ENCODE data around the gene OSBPL5. TPM values are rescaled to one million over a fixed set of nuclear protein-coding genes. Genes with fewer than 3 reads are reported as not detected.

OSBPL5 gene
- total RNA-seq, 1 experiment from 2014 or later: 115 TPM

GRCh38 chr11:3134651-3135480, 30.2 kb downstream of the OSBPL5 start:
- Mint-ChIP-seq H3K27me3 (ENCODE audit: insufficient read depth, unreplicated experiment) (no peaks in the 10 kb centered on the region), H3K9me3 (ENCODE audit: unreplicated experiment) (peaks cover 10% of the 10 kb centered on the region), H3K36me3 (ENCODE audit: insufficient read depth, unreplicated experiment) (peaks cover 11% of the 10 kb centered on the region), H3K4me3 (ENCODE audit: unreplicated experiment) (no peak overlapping the region), H3K4me1 (ENCODE audit: insufficient read depth, unreplicated experiment) (peaks cover 10% of the 10 kb centered on the region), H3K27ac (ENCODE audit: low read depth, unreplicated experiment) (no peak overlapping the region)
- ChIA-PET CTCF (interaction anchor here (0.6 kb wide), 1 partner anchor 36 kb away, joined by 3 read pairs; no protein-coding TSS in a partner anchor), POLR2A (interaction anchor here (1.2 kb wide), 1 partner anchor 8 kb away, joined by 3 read pairs; no protein-coding TSS in a partner anchor)
- intact Hi-C loops (cut with micrococcal nuclease): no loop called here
- no TSS peak for BruUV-seq (replicated peaks)
- DNase-seq (ENCODE audit: unreplicated experiment): no peak
- TF ChIP-seq, protein P1, sequence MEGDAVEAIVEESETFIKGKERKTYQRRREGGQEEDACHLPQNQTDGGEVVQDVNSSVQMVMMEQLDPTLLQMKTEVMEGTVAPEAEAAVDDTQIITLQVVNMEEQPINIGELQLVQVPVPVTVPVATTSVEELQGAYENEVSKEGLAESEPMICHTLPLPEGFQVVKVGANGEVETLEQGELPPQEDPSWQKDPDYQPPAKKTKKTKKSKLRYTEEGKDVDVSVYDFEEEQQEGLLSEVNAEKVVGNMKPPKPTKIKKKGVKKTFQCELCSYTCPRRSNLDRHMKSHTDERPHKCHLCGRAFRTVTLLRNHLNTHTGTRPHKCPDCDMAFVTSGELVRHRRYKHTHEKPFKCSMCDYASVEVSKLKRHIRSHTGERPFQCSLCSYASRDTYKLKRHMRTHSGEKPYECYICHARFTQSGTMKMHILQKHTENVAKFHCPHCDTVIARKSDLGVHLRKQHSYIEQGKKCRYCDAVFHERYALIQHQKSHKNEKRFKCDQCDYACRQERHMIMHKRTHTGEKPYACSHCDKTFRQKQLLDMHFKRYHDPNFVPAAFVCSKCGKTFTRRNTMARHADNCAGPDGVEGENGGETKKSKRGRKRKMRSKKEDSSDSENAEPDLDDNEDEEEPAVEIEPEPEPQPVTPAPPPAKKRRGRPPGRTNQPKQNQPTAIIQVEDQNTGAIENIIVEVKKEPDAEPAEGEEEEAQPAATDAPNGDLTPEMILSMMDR (IDR thresholded peaks at IDR 0.05; ENCODE audit: unreplicated experiment): no peak

- intact Hi-C loops (cut with micrococcal nuclease): no loop called here
- POLR2A ChIA-PET: no interaction called here
- DNase-seq (ENCODE audit: unreplicated experiment): no peak
- no peak overlapping the region for H3K4me3 Mint-ChIP-seq (ENCODE audit: unreplicated experiment)
- peaks cover 10% of the 10 kb centered on the region for H3K4me1 Mint-ChIP-seq (ENCODE audit: insufficient read depth, unreplicated experiment)
- no TSS peak for BruUV-seq (replicated peaks)
- H3K9me3 Mint-ChIP-seq (ENCODE audit: unreplicated experiment): peaks cover 10% of the 10 kb centered on the region
- TF ChIP-seq, protein P1 (IDR thresholded peaks at IDR 0.05; ENCODE audit: unreplicated experiment): no peak
- no peak overlapping the region for H3K27ac Mint-ChIP-seq (ENCODE audit: low read depth, unreplicated experiment)
- no peaks in the 10 kb centered on the region for H3K27me3 Mint-ChIP-seq (ENCODE audit: insufficient read depth, unreplicated experiment)
- CTCF ChIA-PET: interaction anchor here (0.6 kb wide), 1 partner anchor 36 kb away, joined by 3 read pairs; no protein-coding TSS in a partner anchor
- peaks cover 11% of the 10 kb centered on the region for H3K36me3 Mint-ChIP-seq (ENCODE audit: insufficient read depth, unreplicated experiment)
These were observed 30.9 kb downstream of the OSBPL5 start for GRCh38 chr11:3134218-3134621.

DNA sequence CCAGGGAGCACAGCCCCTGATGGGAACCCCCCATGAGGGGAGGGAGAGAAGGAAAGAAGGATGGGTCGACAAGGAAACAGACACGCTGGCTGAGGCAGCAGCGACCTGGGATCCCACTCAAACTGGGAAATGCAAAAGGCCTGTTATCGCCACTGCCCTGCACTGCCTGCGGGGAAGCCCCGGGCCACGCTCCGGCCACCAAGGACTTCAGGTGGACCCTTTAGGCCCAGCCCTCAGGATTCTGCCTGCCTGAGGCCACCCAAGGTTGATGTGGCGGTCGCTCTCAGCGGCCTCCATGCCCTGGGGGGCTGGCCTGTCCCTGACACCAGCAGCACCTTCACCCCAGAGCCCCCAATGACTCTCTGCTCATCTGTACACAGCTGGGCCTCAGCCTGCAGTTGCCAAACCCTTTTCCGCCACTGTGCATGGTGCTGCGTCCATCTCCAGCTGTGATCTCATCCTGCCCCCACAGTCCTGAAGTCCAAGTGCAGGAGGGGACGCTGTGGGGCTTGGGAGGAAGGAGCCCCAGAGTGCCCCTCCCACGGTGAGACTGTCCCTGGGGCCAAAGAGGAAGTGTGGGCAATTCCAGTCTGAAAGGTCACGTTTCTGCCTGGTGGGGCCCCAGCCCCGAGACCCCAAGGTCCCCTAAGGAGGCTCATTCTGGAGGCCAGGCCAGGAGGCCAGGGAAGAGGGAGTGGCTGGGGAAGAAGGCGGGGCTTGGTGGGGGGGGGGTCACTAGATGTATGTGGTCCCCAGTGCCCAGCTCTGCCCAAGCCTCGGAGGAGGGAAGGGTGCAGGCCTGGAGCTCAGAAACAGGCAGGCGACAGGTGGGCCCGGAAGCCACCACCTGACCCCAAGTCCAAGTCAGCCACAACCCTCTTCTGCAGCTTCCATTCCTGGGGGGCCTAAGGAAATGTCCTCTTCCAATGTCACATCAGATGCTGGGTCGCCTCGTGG, 31.6 kb downstream of the OSBPL5 start:
- ChIA-PET CTCF (no interaction called here), POLR2A (no interaction called here)
- TF ChIP-seq, protein P1 (IDR thresholded peaks at IDR 0.05; ENCODE audit: unreplicated experiment): no peak
- H3K4me1 Mint-ChIP-seq (ENCODE audit: insufficient read depth, unreplicated experiment): peaks cover 10% of the 10 kb centered on the region
- H3K4me3 Mint-ChIP-seq (ENCODE audit: unreplicated experiment): no peak overlapping the region
- DNase-seq (ENCODE audit: unreplicated experiment): no peak
- H3K36me3 Mint-ChIP-seq (ENCODE audit: insufficient read depth, unreplicated experiment): peaks cover 11% of the 10 kb centered on the region
- no peak overlapping the region for H3K27ac Mint-ChIP-seq (ENCODE audit: low read depth, unreplicated experiment)
- peaks cover 10% of the 10 kb centered on the region for H3K9me3 Mint-ChIP-seq (ENCODE audit: unreplicated experiment)
- BruUV-seq (replicated peaks): no TSS peak
- no peaks in the 10 kb centered on the region for H3K27me3 Mint-ChIP-seq (ENCODE audit: insufficient read depth, unreplicated experiment)
- intact Hi-C loops (cut with micrococcal nuclease): no loop called here

DNA sequence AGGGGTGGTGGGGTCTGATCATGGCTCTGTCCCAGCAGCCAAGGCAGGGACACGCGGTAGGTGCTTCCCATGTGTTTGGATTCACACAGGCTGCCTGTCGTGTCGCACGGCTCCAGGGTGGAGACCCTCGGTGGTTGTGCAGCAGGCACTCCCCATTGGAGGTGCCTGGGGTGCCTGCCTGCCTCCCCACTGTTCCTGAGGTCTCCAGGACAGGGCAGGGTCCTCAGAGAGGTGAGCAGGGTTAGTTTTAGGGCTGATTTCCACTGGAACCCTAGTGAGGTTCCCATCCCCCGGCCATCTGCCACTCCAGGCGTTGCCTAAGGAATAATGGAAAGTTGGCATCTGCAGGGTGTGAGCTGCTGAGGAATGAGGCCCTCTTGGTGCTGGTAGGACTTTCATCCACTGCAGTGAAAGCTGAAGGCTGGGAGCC, 32.3 kb downstream of the OSBPL5 start:
- intact Hi-C loops (cut with micrococcal nuclease): no loop called here
- Mint-ChIP-seq H3K36me3 (ENCODE audit: insufficient read depth, unreplicated experiment) (peaks cover 11% of the 10 kb centered on the region), H3K4me1 (ENCODE audit: insufficient read depth, unreplicated experiment) (peaks cover 10% of the 10 kb centered on the region), H3K9me3 (ENCODE audit: unreplicated experiment) (peaks cover 10% of the 10 kb centered on the region), H3K4me3 (ENCODE audit: unreplicated experiment) (no peak overlapping the region), H3K27me3 (ENCODE audit: insufficient read depth, unreplicated experiment) (no peaks in the 10 kb centered on the region), H3K27ac (ENCODE audit: low read depth, unreplicated experiment) (no peak overlapping the region)
- TF ChIP-seq, protein P1 (IDR thresholded peaks at IDR 0.05; ENCODE audit: unreplicated experiment): no peak
- CTCF ChIA-PET: no interaction called here
- POLR2A ChIA-PET: no interaction called here
- DNase-seq (ENCODE audit: unreplicated experiment): no peak
- no TSS peak for BruUV-seq (replicated peaks)

All from MCF 10A (cell line).